GM23338 (cell line): Measurements from ENCODE around the gene TMEM116. TPM values are rescaled to one million over a fixed set of nuclear protein-coding genes. Genes with fewer than 3 reads are reported as not detected.

Experiments used
- ATAC-seq: fragments of 200-7000 bp; cut with Tn5 transposase; 3 replicates; pipeline ENCODE4 v1.9.1; 2020
- DNase-seq: peaks from one replicate; pipeline ENCODE4 v3.0.0-alpha.2; 2015; ENCODE audit warnings: low spot score
- H2AFZ ChIP-seq: fragments of 200-600 bp; sonication (generic); 2 replicates; pipeline ENCODE4 v1.8.0; 2016; ENCODE audit warnings: antibody characterized with exemption, mild to moderate bottlenecking, moderate library complexity
- H3F3A ChIP-seq: fragments of 200-600 bp; sonication (generic); replicated peaks from 2 replicates; pipeline ENCODE4 v1.8.0; 2017; ENCODE audit warnings: antibody characterized with exemption, mixed run types, low read depth
- H3K27ac ChIP-seq: fragments of 200-600 bp; sonication (generic); 2 replicates; pipeline ENCODE4 v1.6.1; 2016; ENCODE audit warnings: low read depth
- H3K27me3 ChIP-seq: fragments of 200-600 bp; sonication (generic); 2 replicates; pipeline ENCODE4 v1.8.0; 2016; ENCODE audit warnings: mild to moderate bottlenecking, mixed run types, moderate library complexity; ENCODE audit not compliant: insufficient read depth
- H3K36me3 ChIP-seq: fragments of 200-600 bp; sonication (generic); 2 replicates; pipeline ENCODE4 v1.8.0; 2016; ENCODE audit warnings: mild to moderate bottlenecking; ENCODE audit not compliant: insufficient read depth
- H3K4me1 ChIP-seq: fragments of 200-600 bp; sonication (generic); 2 replicates; pipeline ENCODE4 v1.8.0; 2016; ENCODE audit warnings: mild to moderate bottlenecking, moderate library complexity; ENCODE audit not compliant: insufficient read depth
- H3K4me2 ChIP-seq: fragments of 200-600 bp; sonication (generic); 2 replicates; pipeline ENCODE4 v1.7.1; 2017; ENCODE audit warnings: mixed run types
- H3K4me3 ChIP-seq: fragments of 200-600 bp; sonication (generic); 2 replicates; pipeline ENCODE4 v1.6.1; 2016; ENCODE audit warnings: mixed run types
- H3K79me2 ChIP-seq: fragments of 200-600 bp; sonication (generic); replicated peaks from 2 replicates; pipeline ENCODE4 v1.8.0; 2017; ENCODE audit warnings: mild to moderate bottlenecking; ENCODE audit not compliant: insufficient read depth
- H3K9me2 ChIP-seq: fragments of 200-600 bp; sonication (generic); 2 replicates; pipeline ENCODE4 v1.8.0; 2017; ENCODE audit not compliant: insufficient read depth
- H4K20me1 ChIP-seq: fragments of 200-600 bp; sonication (generic); replicated peaks from 2 replicates; pipeline ENCODE4 v1.8.0; 2017; ENCODE audit warnings: mild to moderate bottlenecking; ENCODE audit not compliant: insufficient read depth
- H3K27ac Mint-ChIP-seq: 2 replicates; pipeline ENCODE4 v1.8.0; 2020; ENCODE audit warnings: inconsistent platforms, mild to moderate bottlenecking, moderate library complexity, mixed read lengths
- H3K27me3 Mint-ChIP-seq: 3 replicates; pipeline ENCODE4 v1.8.0; 2022; ENCODE audit warnings: low read depth, mild to moderate bottlenecking, moderate library complexity, mixed read lengths, inconsistent platforms; ENCODE audit not compliant: insufficient read depth, poor library complexity
- H3K36me3 Mint-ChIP-seq: 3 replicates; pipeline ENCODE4 v1.8.0; 2021; ENCODE audit warnings: low read depth, mild to moderate bottlenecking, inconsistent platforms, moderate library complexity, mixed read lengths
- H3K4me1 Mint-ChIP-seq: 3 replicates; pipeline ENCODE4 v1.8.0; 2020; ENCODE audit warnings: mild to moderate bottlenecking, inconsistent platforms, mixed read lengths
- H3K4me3 Mint-ChIP-seq: 3 replicates; pipeline ENCODE4 v1.8.0; 2021; ENCODE audit warnings: moderate library complexity, mild to moderate bottlenecking, inconsistent platforms, mixed read lengths
- H3K9me3 Mint-ChIP-seq: 3 replicates; pipeline ENCODE4 v1.8.0; 2020; ENCODE audit warnings: moderate library complexity, mild to moderate bottlenecking, inconsistent platforms, mixed read lengths
- EZH2 ChIP-seq: fragments of 200-600 bp; sonication (generic); IDR thresholded peaks from one replicate; pipeline ENCODE4 v1.8.0; 2017; ENCODE audit warnings: antibody characterized with exemption, mild to moderate bottlenecking, low read depth; ENCODE audit not compliant: unreplicated experiment
- JUNB ChIP-seq: IDR thresholded peaks from one replicate; pipeline ENCODE4 v1.6.1; 2016; ENCODE audit warnings: antibody characterized with exemption; ENCODE audit not compliant: unreplicated experiment
- NANOG ChIP-seq: IDR thresholded peaks from 2 replicates; pipeline ENCODE4 v1.6.1; 2016; ENCODE audit warnings: antibody characterized with exemption, borderline replicate concordance
- POLR2AphosphoS5 ChIP-seq: IDR thresholded peaks from 2 replicates; pipeline ENCODE4 v1.6.1; 2016; ENCODE audit warnings: antibody characterized with exemption, low read depth
- STAT1 ChIP-seq: IDR thresholded peaks from one replicate; pipeline ENCODE4 v1.6.1; 2016; ENCODE audit warnings: antibody characterized with exemption; ENCODE audit not compliant: unreplicated experiment
- ZNF114 ChIP-seq: fragments of 250-450 bp; sonication (Bioruptor Pico); IDR thresholded peaks from 2 replicates; pipeline ENCODE4 v1.5.0; 2020; ENCODE audit warnings: mild to moderate bottlenecking, moderate library complexity
- ZNF331 ChIP-seq: fragments of 250-450 bp; sonication (Bioruptor Pico); IDR thresholded peaks from 2 replicates; pipeline ENCODE4 v1.5.0; 2020; ENCODE audit warnings: low read depth, mild to moderate bottlenecking, moderate library complexity
- polyA plus RNA-seq: library from polyadenylated mRNA; unstranded; fragments of >200 nt; fragmentation: Nextera tagmentation; extraction: Ambion mirVana; gene quantifications from 2 replicates; pipeline ENCODE4 v1.2.1, GENCODE V29; 2016
- total RNA-seq: library from RNA; depleted of rRNA; stranded (reverse); fragments of >200 nt; shearing (Covaris generic); gene quantifications from 2 replicates; pipeline ENCODE4 v1.2.3, GENCODE V29; 2014
- TF ChIP-seq, protein P1 (sequence below): IDR thresholded peaks from one replicate; pipeline ENCODE4 v1.6.1; 2018; ENCODE audit warnings: antibody characterized with exemption; ENCODE audit not compliant: unreplicated experiment
- TF ChIP-seq, protein P2 (sequence below), 2 experiments: fragments of 200-600 bp in 1 of 2; sonication (generic) in 1 of 2; conservative IDR thresholded peaks; 2 replicates each; pipeline versions ENCODE4 v1.5.1 to v1.6.1; 2016 to 2017; ENCODE audit warnings: antibody characterized with exemption in 2 of 2, low read depth in 2 of 2, mild to moderate bottlenecking in 2 of 2, moderate library complexity in 1 of 2
- TF ChIP-seq, protein P3 (sequence below): IDR thresholded peaks from 2 replicates; pipeline ENCODE4 v1.6.1; 2016; ENCODE audit warnings: antibody characterized with exemption
- TF ChIP-seq, protein P4 (sequence below): fragments of 250-450 bp; sonication (Bioruptor Pico); IDR thresholded peaks from 2 replicates; pipeline ENCODE4 v1.5.0; 2020; ENCODE audit warnings: mild to moderate bottlenecking, moderate library complexity

Gene TMEM116
- total and polyA plus RNA-seq, 2 experiments from 2014 or later, result 8.0 to 10.4 TPM

DNA sequence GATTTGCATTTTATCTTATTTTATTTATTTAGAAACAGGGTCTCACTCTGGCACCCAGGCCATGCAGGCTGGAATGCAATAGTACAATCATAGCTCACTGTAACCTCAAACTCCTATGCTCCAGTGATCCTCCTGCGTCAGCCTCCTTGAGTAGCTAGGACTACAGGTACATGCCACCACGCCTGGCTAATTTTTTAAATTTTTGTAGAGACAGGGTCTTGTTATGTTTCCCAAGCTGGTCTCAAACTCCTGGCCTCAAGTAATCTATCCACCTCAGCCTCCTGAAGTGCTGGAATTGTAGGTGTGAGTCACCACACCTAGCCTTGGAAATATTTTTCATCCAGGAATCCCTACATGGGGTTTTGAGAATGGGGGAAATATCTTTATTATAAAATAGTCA is 86.3 kb downstream of the TMEM116 start:
- DNase-seq (no peak), ATAC-seq (no peak)
- no peaks in the 10 kb centered on the region for H3K79me2 ChIP-seq
- no peaks in the 10 kb centered on the region for H3K36me3 Mint-ChIP-seq
- H3K27ac ChIP-seq, result no peak overlapping the region
- H3K9me3 Mint-ChIP-seq, result no peaks in the 10 kb centered on the region
- no peaks in the 10 kb centered on the region for H3K27me3 ChIP-seq
- H4K20me1 ChIP-seq, result no peaks in the 10 kb centered on the region
- no peak overlapping the region for H2AFZ ChIP-seq
- no peaks in the 10 kb centered on the region for H3K4me1 Mint-ChIP-seq
- no peaks in the 10 kb centered on the region for H3K9me2 ChIP-seq
- H3K27me3 Mint-ChIP-seq, result no peaks in the 10 kb centered on the region
- TF ChIP-seq STAT1 (no peak), ZNF114 (CRISPR knock-in tag) (no peak), POLR2AphosphoS5 (no peak), JUNB (no peak), EZH2 (no peak), NANOG (no peak), ZNF331 (no peak)
- TF ChIP-seq, protein P1, sequence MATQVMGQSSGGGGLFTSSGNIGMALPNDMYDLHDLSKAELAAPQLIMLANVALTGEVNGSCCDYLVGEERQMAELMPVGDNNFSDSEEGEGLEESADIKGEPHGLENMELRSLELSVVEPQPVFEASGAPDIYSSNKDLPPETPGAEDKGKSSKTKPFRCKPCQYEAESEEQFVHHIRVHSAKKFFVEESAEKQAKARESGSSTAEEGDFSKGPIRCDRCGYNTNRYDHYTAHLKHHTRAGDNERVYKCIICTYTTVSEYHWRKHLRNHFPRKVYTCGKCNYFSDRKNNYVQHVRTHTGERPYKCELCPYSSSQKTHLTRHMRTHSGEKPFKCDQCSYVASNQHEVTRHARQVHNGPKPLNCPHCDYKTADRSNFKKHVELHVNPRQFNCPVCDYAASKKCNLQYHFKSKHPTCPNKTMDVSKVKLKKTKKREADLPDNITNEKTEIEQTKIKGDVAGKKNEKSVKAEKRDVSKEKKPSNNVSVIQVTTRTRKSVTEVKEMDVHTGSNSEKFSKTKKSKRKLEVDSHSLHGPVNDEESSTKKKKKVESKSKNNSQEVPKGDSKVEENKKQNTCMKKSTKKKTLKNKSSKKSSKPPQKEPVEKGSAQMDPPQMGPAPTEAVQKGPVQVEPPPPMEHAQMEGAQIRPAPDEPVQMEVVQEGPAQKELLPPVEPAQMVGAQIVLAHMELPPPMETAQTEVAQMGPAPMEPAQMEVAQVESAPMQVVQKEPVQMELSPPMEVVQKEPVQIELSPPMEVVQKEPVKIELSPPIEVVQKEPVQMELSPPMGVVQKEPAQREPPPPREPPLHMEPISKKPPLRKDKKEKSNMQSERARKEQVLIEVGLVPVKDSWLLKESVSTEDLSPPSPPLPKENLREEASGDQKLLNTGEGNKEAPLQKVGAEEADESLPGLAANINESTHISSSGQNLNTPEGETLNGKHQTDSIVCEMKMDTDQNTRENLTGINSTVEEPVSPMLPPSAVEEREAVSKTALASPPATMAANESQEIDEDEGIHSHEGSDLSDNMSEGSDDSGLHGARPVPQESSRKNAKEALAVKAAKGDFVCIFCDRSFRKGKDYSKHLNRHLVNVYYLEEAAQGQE, result no peak
- TF ChIP-seq, protein P2, sequence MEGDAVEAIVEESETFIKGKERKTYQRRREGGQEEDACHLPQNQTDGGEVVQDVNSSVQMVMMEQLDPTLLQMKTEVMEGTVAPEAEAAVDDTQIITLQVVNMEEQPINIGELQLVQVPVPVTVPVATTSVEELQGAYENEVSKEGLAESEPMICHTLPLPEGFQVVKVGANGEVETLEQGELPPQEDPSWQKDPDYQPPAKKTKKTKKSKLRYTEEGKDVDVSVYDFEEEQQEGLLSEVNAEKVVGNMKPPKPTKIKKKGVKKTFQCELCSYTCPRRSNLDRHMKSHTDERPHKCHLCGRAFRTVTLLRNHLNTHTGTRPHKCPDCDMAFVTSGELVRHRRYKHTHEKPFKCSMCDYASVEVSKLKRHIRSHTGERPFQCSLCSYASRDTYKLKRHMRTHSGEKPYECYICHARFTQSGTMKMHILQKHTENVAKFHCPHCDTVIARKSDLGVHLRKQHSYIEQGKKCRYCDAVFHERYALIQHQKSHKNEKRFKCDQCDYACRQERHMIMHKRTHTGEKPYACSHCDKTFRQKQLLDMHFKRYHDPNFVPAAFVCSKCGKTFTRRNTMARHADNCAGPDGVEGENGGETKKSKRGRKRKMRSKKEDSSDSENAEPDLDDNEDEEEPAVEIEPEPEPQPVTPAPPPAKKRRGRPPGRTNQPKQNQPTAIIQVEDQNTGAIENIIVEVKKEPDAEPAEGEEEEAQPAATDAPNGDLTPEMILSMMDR (conservative IDR thresholded peaks at IDR 0.05; ENCODE audit: low read depth in 2 of 2), result no peak
- TF ChIP-seq, protein P3, sequence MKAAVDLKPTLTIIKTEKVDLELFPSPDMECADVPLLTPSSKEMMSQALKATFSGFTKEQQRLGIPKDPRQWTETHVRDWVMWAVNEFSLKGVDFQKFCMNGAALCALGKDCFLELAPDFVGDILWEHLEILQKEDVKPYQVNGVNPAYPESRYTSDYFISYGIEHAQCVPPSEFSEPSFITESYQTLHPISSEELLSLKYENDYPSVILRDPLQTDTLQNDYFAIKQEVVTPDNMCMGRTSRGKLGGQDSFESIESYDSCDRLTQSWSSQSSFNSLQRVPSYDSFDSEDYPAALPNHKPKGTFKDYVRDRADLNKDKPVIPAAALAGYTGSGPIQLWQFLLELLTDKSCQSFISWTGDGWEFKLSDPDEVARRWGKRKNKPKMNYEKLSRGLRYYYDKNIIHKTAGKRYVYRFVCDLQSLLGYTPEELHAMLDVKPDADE, result no peak
- TF ChIP-seq, protein P4, sequence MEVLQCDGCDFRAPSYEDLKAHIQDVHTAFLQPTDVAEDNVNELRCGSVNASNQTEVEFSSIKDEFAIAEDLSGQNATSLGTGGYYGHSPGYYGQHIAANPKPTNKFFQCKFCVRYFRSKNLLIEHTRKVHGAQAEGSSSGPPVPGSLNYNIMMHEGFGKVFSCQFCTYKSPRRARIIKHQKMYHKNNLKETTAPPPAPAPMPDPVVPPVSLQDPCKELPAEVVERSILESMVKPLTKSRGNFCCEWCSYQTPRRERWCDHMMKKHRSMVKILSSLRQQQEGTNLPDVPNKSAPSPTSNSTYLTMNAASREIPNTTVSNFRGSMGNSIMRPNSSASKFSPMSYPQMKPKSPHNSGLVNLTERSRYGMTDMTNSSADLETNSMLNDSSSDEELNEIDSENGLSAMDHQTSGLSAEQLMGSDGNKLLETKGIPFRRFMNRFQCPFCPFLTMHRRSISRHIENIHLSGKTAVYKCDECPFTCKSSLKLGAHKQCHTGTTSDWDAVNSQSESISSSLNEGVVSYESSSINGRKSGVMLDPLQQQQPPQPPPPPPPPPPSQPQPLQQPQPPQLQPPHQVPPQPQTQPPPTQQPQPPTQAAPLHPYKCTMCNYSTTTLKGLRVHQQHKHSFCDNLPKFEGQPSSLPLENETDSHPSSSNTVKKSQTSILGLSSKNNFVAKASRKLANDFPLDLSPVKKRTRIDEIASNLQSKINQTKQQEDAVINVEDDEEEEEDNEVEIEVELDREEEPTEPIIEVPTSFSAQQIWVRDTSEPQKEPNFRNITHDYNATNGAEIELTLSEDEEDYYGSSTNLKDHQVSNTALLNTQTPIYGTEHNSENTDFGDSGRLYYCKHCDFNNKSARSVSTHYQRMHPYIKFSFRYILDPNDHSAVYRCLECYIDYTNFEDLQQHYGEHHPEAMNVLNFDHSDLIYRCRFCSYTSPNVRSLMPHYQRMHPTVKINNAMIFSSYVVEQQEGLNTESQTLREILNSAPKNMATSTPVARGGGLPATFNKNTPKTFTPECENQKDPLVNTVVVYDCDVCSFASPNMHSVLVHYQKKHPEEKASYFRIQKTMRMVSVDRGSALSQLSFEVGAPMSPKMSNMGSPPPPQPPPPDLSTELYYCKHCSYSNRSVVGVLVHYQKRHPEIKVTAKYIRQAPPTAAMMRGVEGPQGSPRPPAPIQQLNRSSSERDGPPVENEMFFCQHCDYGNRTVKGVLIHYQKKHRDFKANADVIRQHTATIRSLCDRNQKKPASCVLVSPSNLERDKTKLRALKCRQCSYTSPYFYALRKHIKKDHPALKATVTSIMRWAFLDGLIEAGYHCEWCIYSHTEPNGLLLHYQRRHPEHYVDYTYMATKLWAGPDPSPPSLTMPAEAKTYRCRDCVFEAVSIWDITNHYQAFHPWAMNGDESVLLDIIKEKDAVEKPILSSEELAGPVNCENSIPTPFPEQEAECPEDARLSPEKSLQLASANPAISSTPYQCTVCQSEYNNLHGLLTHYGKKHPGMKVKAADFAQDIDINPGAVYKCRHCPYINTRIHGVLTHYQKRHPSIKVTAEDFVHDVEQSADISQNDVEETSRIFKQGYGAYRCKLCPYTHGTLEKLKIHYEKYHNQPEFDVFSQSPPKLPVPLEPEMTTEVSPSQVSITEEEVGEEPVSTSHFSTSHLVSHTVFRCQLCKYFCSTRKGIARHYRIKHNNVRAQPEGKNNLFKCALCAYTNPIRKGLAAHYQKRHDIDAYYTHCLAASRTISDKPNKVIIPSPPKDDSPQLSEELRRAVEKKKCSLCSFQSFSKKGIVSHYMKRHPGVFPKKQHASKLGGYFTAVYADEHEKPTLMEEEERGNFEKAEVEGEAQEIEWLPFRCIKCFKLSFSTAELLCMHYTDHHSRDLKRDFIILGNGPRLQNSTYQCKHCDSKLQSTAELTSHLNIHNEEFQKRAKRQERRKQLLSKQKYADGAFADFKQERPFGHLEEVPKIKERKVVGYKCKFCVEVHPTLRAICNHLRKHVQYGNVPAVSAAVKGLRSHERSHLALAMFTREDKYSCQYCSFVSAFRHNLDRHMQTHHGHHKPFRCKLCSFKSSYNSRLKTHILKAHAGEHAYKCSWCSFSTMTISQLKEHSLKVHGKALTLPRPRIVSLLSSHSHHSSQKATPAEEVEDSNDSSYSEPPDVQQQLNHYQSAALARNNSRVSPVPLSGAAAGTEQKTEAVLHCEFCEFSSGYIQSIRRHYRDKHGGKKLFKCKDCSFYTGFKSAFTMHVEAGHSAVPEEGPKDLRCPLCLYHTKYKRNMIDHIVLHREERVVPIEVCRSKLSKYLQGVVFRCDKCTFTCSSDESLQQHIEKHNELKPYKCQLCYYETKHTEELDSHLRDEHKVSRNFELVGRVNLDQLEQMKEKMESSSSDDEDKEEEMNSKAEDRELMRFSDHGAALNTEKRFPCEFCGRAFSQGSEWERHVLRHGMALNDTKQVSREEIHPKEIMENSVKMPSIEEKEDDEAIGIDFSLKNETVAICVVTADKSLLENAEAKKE (CRISPR knock-in tag), result no peak
- H3K4me3 Mint-ChIP-seq, result no peak overlapping the region
- H3K4me1 ChIP-seq, result no peaks in the 10 kb centered on the region
- H3K4me3 ChIP-seq, result no peak overlapping the region
- no peaks in the 10 kb centered on the region for H3F3A ChIP-seq
- no peak overlapping the region for H3K4me2 ChIP-seq
- H3K36me3 ChIP-seq, result no peaks in the 10 kb centered on the region
- no peak overlapping the region for H3K27ac Mint-ChIP-seq
